Trophoblast cell (in vitro differentiated cells and primary cell): ENCODE measurements around the gene PXK.

ENCODE experiments used
- DNase-seq, 2 donors: peaks; one replicate each; pipeline ENCODE4 v3.0.0-alpha.2; 2016
- H2AFZ ChIP-seq: 2 replicates; pipeline ENCODE4 v1.6.1; 2013; ENCODE audit warnings: low read length, moderate library complexity, mild to moderate bottlenecking; ENCODE audit not compliant: insufficient read depth, poor library complexity
- H2AK5ac ChIP-seq: 2 replicates; pipeline ENCODE4 v1.6.1; 2013; ENCODE audit warnings: mild to moderate bottlenecking, low read length
- H2BK120ac ChIP-seq: 2 replicates; pipeline ENCODE4 v1.6.1; 2013; ENCODE audit warnings: low read length, mild to moderate bottlenecking, moderate library complexity; ENCODE audit not compliant: insufficient read depth, poor library complexity
- H2BK12ac ChIP-seq: 2 replicates; pipeline ENCODE4 v1.6.1; 2013; ENCODE audit warnings: mild to moderate bottlenecking, low read length, moderate library complexity
- H2BK5ac ChIP-seq: 2 replicates; pipeline ENCODE4 v1.6.1; 2013; ENCODE audit warnings: low read length, low read depth, moderate library complexity, mild to moderate bottlenecking; ENCODE audit not compliant: poor library complexity
- H3K14ac ChIP-seq: 2 replicates; pipeline ENCODE4 v1.6.1; 2013; ENCODE audit warnings: mild to moderate bottlenecking, low read length
- H3K18ac ChIP-seq: 2 replicates; pipeline ENCODE4 v1.6.1; 2013; ENCODE audit warnings: mild to moderate bottlenecking, low read length
- H3K23ac ChIP-seq: 2 replicates; pipeline ENCODE4 v1.6.1; 2013; ENCODE audit warnings: low read length
- H3K27ac ChIP-seq: 2 replicates; pipeline ENCODE4 v1.5.1; 2013; ENCODE audit warnings: low read depth, mild to moderate bottlenecking, inconsistent platforms, low read length, moderate library complexity
- H3K27me3 ChIP-seq: 2 replicates; pipeline ENCODE4 v1.6.1; 2013; ENCODE audit warnings: inconsistent platforms, mild to moderate bottlenecking, low read length, moderate library complexity; ENCODE audit not compliant: insufficient read depth
- H3K36me3 ChIP-seq, 2 experiments: 1 replicate in 1 of 2; 2 replicates in 1 of 2; pipeline ENCODE4 v1.6.1; 2013; ENCODE audit warnings: low read length in 2 of 2, mild to moderate bottlenecking in 2 of 2, moderate library complexity in 1 of 2; ENCODE audit not compliant: insufficient read depth in 2 of 2, control insufficient read depth in 1 of 2
- H3K4ac ChIP-seq: 2 replicates; pipeline ENCODE4 v1.6.1; 2013; ENCODE audit warnings: low read depth, mild to moderate bottlenecking, low read length, moderate library complexity
- H3K4me1 ChIP-seq, 2 experiments: 1 replicate in 1 of 2; 2 replicates in 1 of 2; pipeline ENCODE4 v1.6.1; 2013; ENCODE audit warnings: low read length in 2 of 2, mild to moderate bottlenecking in 2 of 2, moderate library complexity in 1 of 2; ENCODE audit not compliant: insufficient read depth in 2 of 2, control insufficient read depth in 1 of 2
- H3K4me2 ChIP-seq: 2 replicates; pipeline ENCODE4 v1.6.1; 2013; ENCODE audit warnings: inconsistent platforms, mild to moderate bottlenecking, low read length, moderate library complexity
- H3K4me3 ChIP-seq: 2 replicates; pipeline ENCODE4 v1.5.1; 2013; ENCODE audit warnings: mild to moderate bottlenecking, low read depth, low read length, inconsistent platforms
- H3K79me1 ChIP-seq: one replicate; pipeline ENCODE4 v1.6.1; 2013; ENCODE audit warnings: low read length
- H3K79me2 ChIP-seq: 2 replicates; pipeline ENCODE4 v1.6.1; 2013; ENCODE audit warnings: low read length, mild to moderate bottlenecking; ENCODE audit not compliant: control insufficient read depth, insufficient read depth, poor library complexity
- H3K9ac ChIP-seq: 2 replicates; pipeline ENCODE4 v1.6.1; 2013; ENCODE audit warnings: mild to moderate bottlenecking, low read length
- H3K9me3 ChIP-seq: 2 replicates; pipeline ENCODE4 v1.6.1; 2013; ENCODE audit warnings: low read depth, mild to moderate bottlenecking, control low read depth, inconsistent platforms, low read length; ENCODE audit not compliant: insufficient read depth
- H4K12ac ChIP-seq: 2 replicates; pipeline ENCODE4 v1.6.1; 2013; ENCODE audit warnings: low read depth, mild to moderate bottlenecking, low read length, moderate library complexity
- H4K8ac ChIP-seq: 2 replicates; pipeline ENCODE4 v1.6.1; 2013; ENCODE audit warnings: low read depth, mild to moderate bottlenecking, low read length, moderate library complexity
- H4K91ac ChIP-seq: one replicate; pipeline ENCODE4 v1.6.1; 2013; ENCODE audit warnings: low read depth, mild to moderate bottlenecking, low read length, moderate library complexity
- WGBS: extraction: QIAGEN DNeasy Blood & Tissue Kit; methylation state at CpG from one replicate; pipeline ENCODE4 v1.1.7; 2013; ENCODE audit warnings: missing lambda C conversion rate; ENCODE audit not compliant: insufficient read length, insufficient coverage; ENCODE audit errors: extremely low coverage; 5-methylcytosine and 5-hydroxymethylcytosine counted together

PXK gene

GRCh38 chr3:58349792-58350626, 17.3 kb downstream of the PXK start:
- WGBS: no CpG with 5 or more reads among the region's 7 CpGs
- H3K4me1 ChIP-seq: peaks cover 5% of the 10 kb centered on the region in 2 experiments
- H2BK120ac ChIP-seq: no peak overlapping the region
- no peak overlapping the region for H3K4ac ChIP-seq
- H4K91ac ChIP-seq: no peak overlapping the region
- H4K8ac ChIP-seq: no peak overlapping the region
- no peak overlapping the region for H2AK5ac ChIP-seq
- H3K27me3 ChIP-seq: no peaks in the 10 kb centered on the region
- peak in 1 of 2 donors; percentile 33 for DNase-seq
- no peaks in the 10 kb centered on the region for H3K79me2 ChIP-seq
- no peak overlapping the region for H3K9ac ChIP-seq
- H3K27ac ChIP-seq: no peak overlapping the region
- H3K14ac ChIP-seq: no peak overlapping the region
- no peaks in the 10 kb centered on the region for H3K9me3 ChIP-seq
- no peak overlapping the region for H2BK12ac ChIP-seq
- no peak overlapping the region for H3K4me3 ChIP-seq
- no peak overlapping the region for H3K23ac ChIP-seq
- H3K18ac ChIP-seq: no peak overlapping the region
- no peak overlapping the region for H2BK5ac ChIP-seq
- H3K4me2 ChIP-seq: no peak overlapping the region
- H4K12ac ChIP-seq: no peak overlapping the region
- H3K79me1 ChIP-seq: no peaks in the 10 kb centered on the region
- H3K36me3 ChIP-seq: no peaks in the 10 kb centered on the region
- H2AFZ ChIP-seq: no peak overlapping the region

- Histone ChIP-seq H2BK12ac (no peak overlapping the region), H3K4me3 (no peak overlapping the region), H4K12ac (no peak overlapping the region), H3K79me1 (no peaks in the 10 kb centered on the region), H2AK5ac (no peak overlapping the region), H2BK120ac (no peak overlapping the region), H3K14ac (no peak overlapping the region), H3K27ac (no peak overlapping the region), H4K8ac (no peak overlapping the region), H2AFZ (no peak overlapping the region), H3K4me2 (no peak overlapping the region), H3K27me3 (no peaks in the 10 kb centered on the region), H3K36me3 (no peaks in the 10 kb centered on the region), H4K91ac (no peak overlapping the region), H3K9me3 (no peaks in the 10 kb centered on the region), H3K4ac (no peak overlapping the region), H3K23ac (no peak overlapping the region), H3K18ac (no peak overlapping the region), H3K79me2 (no peaks in the 10 kb centered on the region), H3K4me1 (peaks cover 5% of the 10 kb centered on the region in 2 experiments), H3K9ac (no peak overlapping the region), H2BK5ac (no peak overlapping the region)
- no CpG with 5 or more reads among the region's 2 CpGs for WGBS
- no peak for DNase-seq
Measured at GRCh38 chr3:58350627-58351013, 17.9 kb downstream of the PXK start.

GRCh38 chr3:58351920-58352319, 19.2 kb downstream of the PXK start:
- WGBS: no CpG with 5 or more reads among the region's 3 CpGs

GRCh38 chr3:58352626-58353025, 19.9 kb downstream of the PXK start:
- Histone ChIP-seq H3K4ac (no peak overlapping the region), H2AK5ac (no peak overlapping the region), H4K8ac (no peak overlapping the region), H3K9me3 (no peaks in the 10 kb centered on the region), H2AFZ (no peak overlapping the region), H3K27ac (no peak overlapping the region), H3K4me1 (peaks cover 5% of the 10 kb centered on the region in 2 experiments), H4K12ac (no peak overlapping the region), H3K23ac (no peak overlapping the region), H3K36me3 (no peaks in the 10 kb centered on the region), H3K18ac (no peak overlapping the region), H3K79me1 (no peaks in the 10 kb centered on the region), H4K91ac (no peak overlapping the region), H2BK12ac (no peak overlapping the region), H3K14ac (no peak overlapping the region), H3K79me2 (no peaks in the 10 kb centered on the region), H2BK5ac (no peak overlapping the region), H2BK120ac (no peak overlapping the region), H3K9ac (no peak overlapping the region), H3K4me2 (no peak overlapping the region), H3K4me3 (no peak overlapping the region), H3K27me3 (no peaks in the 10 kb centered on the region)
- DNase-seq: no peak
- WGBS: no CpG with 5 or more reads among the region's 6 CpGs

More at GRCh38 chr3:58351920-58352319, 19.2 kb downstream of the PXK start:
- no peak overlapping the region for H2AFZ ChIP-seq
- no peak overlapping the region for H3K4ac ChIP-seq
- H3K27ac ChIP-seq: no peak overlapping the region
- H3K36me3 ChIP-seq: no peaks in the 10 kb centered on the region
- no peak overlapping the region for H2BK5ac ChIP-seq
- no peaks in the 10 kb centered on the region for H3K27me3 ChIP-seq
- no peak overlapping the region for H3K14ac ChIP-seq
- H4K8ac ChIP-seq: no peak overlapping the region
- DNase-seq: no peak
- H3K9ac ChIP-seq: no peak overlapping the region
- H3K79me2 ChIP-seq: no peaks in the 10 kb centered on the region
- peak overlapping the region; percentile 24 for H2BK120ac ChIP-seq
- H3K4me3 ChIP-seq: no peak overlapping the region
- H3K4me1 ChIP-seq: peaks cover 5% of the 10 kb centered on the region in 2 experiments
- H3K18ac ChIP-seq: no peak overlapping the region
- H4K12ac ChIP-seq: no peak overlapping the region
- no peak overlapping the region for H2BK12ac ChIP-seq
- no peaks in the 10 kb centered on the region for H3K79me1 ChIP-seq
- no peaks in the 10 kb centered on the region for H3K9me3 ChIP-seq
- H3K4me2 ChIP-seq: no peak overlapping the region
- no peak overlapping the region for H3K23ac ChIP-seq
- no peak overlapping the region for H4K91ac ChIP-seq
- no peak overlapping the region for H2AK5ac ChIP-seq
